K562 (cell line): ENCODE data around the gene SLC37A4. TPM values are rescaled to one million over a fixed set of nuclear protein-coding genes. Genes with fewer than 3 reads are reported as not detected.

Experiments
- CHD1 ChIP-seq: fragments of 200-600 bp; sonication (generic); IDR thresholded peaks from one replicate; pipeline ENCODE4 v1.6.1; 2012; ENCODE audit warnings: mild to moderate bottlenecking, moderate library complexity, low read length, inconsistent platforms
- GABPA ChIP-seq: fragments of 200-800 bp; sonication (Bioruptor generic); conservative IDR thresholded peaks from 2 replicates; pipeline ENCODE4 v1.6.1; 2016; ENCODE audit warnings: low read depth, missing genetic modification characterization, missing compliant biosample characterization
- POLR2A ChIP-seq: fragments of 450-650 bp; conservative IDR thresholded peaks from 2 replicates; pipeline ENCODE4 v1.6.1; 2016
- POLR2AphosphoS5 ChIP-seq: IDR thresholded peaks from 2 replicates; pipeline ENCODE4 v1.6.1; 2011; ENCODE audit warnings: mild to moderate bottlenecking, low read depth, low read length, moderate library complexity; ENCODE audit not compliant: control insufficient read depth, insufficient read depth
- REST ChIP-seq, 2 experiments: fragments of 450-650 bp; formaldehyde crosslinking in 1 of 2; IDR thresholded peaks; 2 replicates each; pipeline versions ENCODE4 v1.4.0 to v1.6.1; 2014 to 2020; ENCODE audit warnings: mild to moderate bottlenecking in 2 of 2, borderline replicate concordance in 1 of 2, low read depth in 1 of 2
- RHOXF2B ChIP-seq: fragments of 250-450 bp; sonication (Bioruptor Pico); conservative IDR thresholded peaks from 2 replicates; pipeline ENCODE4 v1.5.1; 2021
- SLC30A9 ChIP-seq: fragments of 250-450 bp; sonication (Bioruptor Pico); IDR thresholded peaks from 2 replicates; pipeline ENCODE4 v1.8.0; 2022; ENCODE audit warnings: mild to moderate bottlenecking, moderate library complexity
- SREBF2 ChIP-seq: sonication (generic); formaldehyde crosslinking; IDR thresholded peaks from 2 replicates; pipeline ENCODE4 v1.4.0; 2020; ENCODE audit warnings: mild to moderate bottlenecking, missing genetic modification reagents
- ZBTB12 ChIP-seq: fragments of 250-450 bp; sonication (Bioruptor Pico); IDR thresholded peaks from 2 replicates; pipeline ENCODE4 v1.4.0; 2020
- ZNF224 ChIP-seq: sonication (generic); formaldehyde crosslinking; IDR thresholded peaks from 2 replicates; pipeline ENCODE4 v1.8.0; 2022; ENCODE audit warnings: mild to moderate bottlenecking, missing genetic modification reagents
- polyA plus RNA-seq, 8 experiments: library from polyadenylated mRNA; depleted of rRNA in 4 of 8; stranded (reverse) in 5 of 8; unstranded in 3 of 8; fragments of >200 nt; fragmentation: Nextera tagmentation in 2 of 8; fragmentation: Illumina TruSeq in 1 of 8; extraction: Ambion mirVana in 2 of 8; extraction: Trizol in 1 of 8; gene quantifications; 2 replicates each; pipeline versions ENCODE4 v1.2.1 to v1.2.3, GENCODE V29; 2011 to 2014; ENCODE audit warnings: inconsistent platforms in 1 of 8, missing spikeins in 1 of 8
- total RNA-seq, 7 experiments: library from RNA; depleted of rRNA in 6 of 7; stranded (reverse); fragments of >200 nt in 6 of 7; fragmentation: Illumina TruSeq in 2 of 7; extraction: Trizol in 2 of 7; gene quantifications; 2 replicates each; pipeline versions ENCODE4 v1.2.1 to v1.2.3, GENCODE V29; 2011 to 2021; ENCODE audit warnings: low replicate concordance in 1 of 7
- TF ChIP-seq, protein P1 (sequence below): fragments of 250-450 bp; sonication (Bioruptor Pico); IDR thresholded peaks from 2 replicates; pipeline ENCODE4 v1.4.0; 2020; ENCODE audit warnings: mild to moderate bottlenecking, moderate library complexity
- TF ChIP-seq, protein P2 (sequence below): fragments of 200-400 bp; formaldehyde crosslinking; IDR thresholded peaks from 2 replicates; pipeline ENCODE4 v1.6.1; 2017; ENCODE audit warnings: mild to moderate bottlenecking, low read depth, low read length, moderate library complexity

The SLC37A4 gene
- total and polyA plus RNA-seq, 9 of the 15 experiments (the other 6 are each of a cell fraction or from before 2014, with no cell fraction given), result 24.7 to 73.9 (median 40.7) TPM

DNA sequence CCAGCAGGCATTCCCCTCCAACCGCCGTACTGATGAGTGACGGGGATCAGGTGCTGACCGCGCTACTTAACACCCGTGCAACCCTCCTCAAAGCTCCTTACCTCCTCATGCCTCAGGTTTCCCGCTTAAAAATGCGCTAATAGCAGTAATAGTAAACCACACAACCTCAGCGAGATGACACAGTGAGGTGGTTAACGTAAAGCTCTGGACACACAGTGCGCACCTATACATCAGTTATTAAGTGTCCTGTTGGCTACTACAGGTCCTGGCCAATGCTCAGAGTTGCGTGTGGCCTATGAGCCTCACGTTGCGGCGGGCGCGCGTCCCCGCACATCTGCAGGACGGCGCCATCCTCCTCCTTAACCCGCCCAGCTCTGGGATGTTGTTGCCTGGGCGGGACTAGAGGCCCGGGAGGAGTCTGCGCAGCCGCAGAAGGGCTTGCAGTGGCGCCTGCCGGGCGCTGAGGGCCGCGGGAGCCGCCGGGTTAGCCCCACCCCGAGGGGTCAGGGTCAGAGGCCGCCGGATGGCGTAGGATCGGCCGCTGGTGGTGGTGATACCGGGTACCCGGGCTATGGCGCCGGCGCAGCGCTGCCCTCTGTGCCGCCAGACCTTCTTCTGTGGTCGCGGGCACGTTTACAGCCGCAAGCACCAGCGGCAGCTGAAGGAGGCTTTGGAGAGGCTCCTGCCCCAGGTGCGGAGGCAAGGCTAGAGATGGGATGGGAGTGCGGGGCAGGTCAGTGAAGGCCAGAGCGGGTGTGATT is 32.9 kb downstream of the SLC37A4 start, which contains the start of gene CENATAC (continued):
- TF ChIP-seq POLR2A (peak; percentile 89), CHD1 (no peak), POLR2AphosphoS5 (peak; percentile 60; the same call in 1 of the 2 replicates), SLC30A9 (CRISPR knock-in tag) (no peak), REST (IDR thresholded peaks at IDR 0.05; ENCODE audit: borderline replicate concordance) (no peak), REST (CRISPR knock-in tag; IDR thresholded peaks at IDR 0.05; ENCODE audit: low read depth) (0 out of 2 replicates have a peak, but pooled peaks have one; percentile 14), ZBTB12 (CRISPR knock-in tag) (no peak), RHOXF2B (CRISPR knock-in tag) (no peak), SREBF2 (CRISPR knock-in tag) (peak; percentile 86; the same call in 1 of the 2 replicates), ZNF224 (no peak), GABPA (tag) (peak; percentile 68)
- TF ChIP-seq, protein P1, sequence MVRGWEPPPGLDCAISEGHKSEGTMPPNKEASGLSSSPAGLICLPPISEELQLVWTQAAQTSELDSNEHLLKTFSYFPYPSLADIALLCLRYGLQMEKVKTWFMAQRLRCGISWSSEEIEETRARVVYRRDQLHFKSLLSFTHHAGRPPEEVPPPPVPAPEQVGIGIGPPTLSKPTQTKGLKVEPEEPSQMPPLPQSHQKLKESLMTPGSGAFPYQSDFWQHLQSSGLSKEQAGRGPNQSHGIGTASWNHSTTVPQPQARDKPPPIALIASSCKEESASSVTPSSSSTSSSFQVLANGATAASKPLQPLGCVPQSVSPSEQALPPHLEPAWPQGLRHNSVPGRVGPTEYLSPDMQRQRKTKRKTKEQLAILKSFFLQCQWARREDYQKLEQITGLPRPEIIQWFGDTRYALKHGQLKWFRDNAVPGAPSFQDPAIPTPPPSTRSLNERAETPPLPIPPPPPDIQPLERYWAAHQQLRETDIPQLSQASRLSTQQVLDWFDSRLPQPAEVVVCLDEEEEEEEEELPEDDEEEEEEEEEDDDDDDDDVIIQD, result no peak
- TF ChIP-seq, protein P2, sequence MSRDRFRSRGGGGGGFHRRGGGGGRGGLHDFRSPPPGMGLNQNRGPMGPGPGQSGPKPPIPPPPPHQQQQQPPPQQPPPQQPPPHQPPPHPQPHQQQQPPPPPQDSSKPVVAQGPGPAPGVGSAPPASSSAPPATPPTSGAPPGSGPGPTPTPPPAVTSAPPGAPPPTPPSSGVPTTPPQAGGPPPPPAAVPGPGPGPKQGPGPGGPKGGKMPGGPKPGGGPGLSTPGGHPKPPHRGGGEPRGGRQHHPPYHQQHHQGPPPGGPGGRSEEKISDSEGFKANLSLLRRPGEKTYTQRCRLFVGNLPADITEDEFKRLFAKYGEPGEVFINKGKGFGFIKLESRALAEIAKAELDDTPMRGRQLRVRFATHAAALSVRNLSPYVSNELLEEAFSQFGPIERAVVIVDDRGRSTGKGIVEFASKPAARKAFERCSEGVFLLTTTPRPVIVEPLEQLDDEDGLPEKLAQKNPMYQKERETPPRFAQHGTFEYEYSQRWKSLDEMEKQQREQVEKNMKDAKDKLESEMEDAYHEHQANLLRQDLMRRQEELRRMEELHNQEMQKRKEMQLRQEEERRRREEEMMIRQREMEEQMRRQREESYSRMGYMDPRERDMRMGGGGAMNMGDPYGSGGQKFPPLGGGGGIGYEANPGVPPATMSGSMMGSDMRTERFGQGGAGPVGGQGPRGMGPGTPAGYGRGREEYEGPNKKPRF, result no peak
